HEK293 (cell line): Measurements from ENCODE around the gene KCNJ14.

Source experiments
- CTCF ChIA-PET: fragments of 350-600 bp; formaldehyde crosslinking; extraction: SDS; loops from one replicate; lab custom pipeline; 2021; ENCODE audit warnings: antibody characterized with exemption; lab: Yijun Ruan, JAX
- POLR2A ChIA-PET: fragments of 300-600 bp; formaldehyde crosslinking; extraction: SDS; loops from one replicate; lab custom pipeline; 2020; ENCODE audit warnings: antibody characterized with exemption, inconsistent platforms; lab: Yijun Ruan, JAX
- H3K27ac ChIP-seq: fragments of 200-500 bp; sonication (Bioruptor generic); 2 replicates; pipeline ENCODE4 v1.5.1; 2014; ENCODE audit warnings: low read depth, low read length, control low read depth, inconsistent platforms; ENCODE audit errors: extremely low read depth
- H3K36me3 ChIP-seq, 2 experiments: fragments of 200-500 bp in 1 of 2; sonication (Bioruptor generic) in 1 of 2; 1 replicate in 1 of 2; 2 replicates in 1 of 2; pipeline ENCODE4 v1.5.1; 2014 to 2017; ENCODE audit warnings: inconsistent platforms in 2 of 2, low read length in 2 of 2; ENCODE audit not compliant: control insufficient read depth in 2 of 2, insufficient read depth in 1 of 2
- H3K4me1 ChIP-seq: fragments of 200-500 bp; sonication (Bioruptor generic); 2 replicates; pipeline ENCODE4 v1.5.1; 2014; ENCODE audit warnings: mild to moderate bottlenecking, low read length, inconsistent platforms; ENCODE audit not compliant: control insufficient read depth, insufficient read depth
- H3K4me3 ChIP-seq: 2 replicates; pipeline ENCODE4 v1.5.1; 2011; ENCODE audit warnings: low read depth, mild to moderate bottlenecking, control low read depth, low read length, moderate library complexity
- H3K9me3 ChIP-seq: fragments of 200-500 bp; sonication (Bioruptor generic); 2 replicates; pipeline ENCODE4 v1.5.1; 2014; ENCODE audit warnings: low read depth, low read length, inconsistent platforms; ENCODE audit not compliant: control insufficient read depth, insufficient read depth
- GLIS1 ChIP-seq: fragments of 450-650 bp; formaldehyde crosslinking; IDR thresholded peaks from 2 replicates; pipeline ENCODE4 v1.5.1; 2016; ENCODE audit warnings: missing biosample characterization, missing genetic modification characterization
- GLIS2 ChIP-seq: fragments of 450-650 bp; formaldehyde crosslinking; IDR thresholded peaks from 2 replicates; pipeline ENCODE4 v1.5.1; 2016; ENCODE audit warnings: missing biosample characterization, missing genetic modification characterization
- SALL2 ChIP-seq: fragments of 450-650 bp; formaldehyde crosslinking; IDR thresholded peaks from 2 replicates; pipeline ENCODE4 v1.5.0; 2017; ENCODE audit warnings: missing biosample characterization, mild to moderate bottlenecking, missing genetic modification characterization, borderline replicate concordance
- SCRT1 ChIP-seq: fragments of 450-650 bp; formaldehyde crosslinking; IDR thresholded peaks from 2 replicates; pipeline ENCODE4 v1.5.1; 2016; ENCODE audit warnings: missing biosample characterization, missing genetic modification characterization, borderline replicate concordance
- SETDB1 ChIP-seq: IDR thresholded peaks from one replicate; pipeline ENCODE4 v1.6.1; 2017; ENCODE audit warnings: mild to moderate bottlenecking, low read length, moderate library complexity, mixed read lengths; ENCODE audit not compliant: insufficient read length
- ZFP37 ChIP-seq: fragments of 450-650 bp; formaldehyde crosslinking; IDR thresholded peaks from 2 replicates; pipeline ENCODE4 v1.5.1; 2016; ENCODE audit warnings: missing biosample characterization, missing genetic modification characterization
- ZIC2 ChIP-seq: fragments of 450-650 bp; formaldehyde crosslinking; IDR thresholded peaks from 2 replicates; pipeline ENCODE4 v1.5.1; 2016; ENCODE audit warnings: missing biosample characterization, missing genetic modification characterization
- ZNF184 ChIP-seq: fragments of 450-650 bp; IDR thresholded peaks from 2 replicates; pipeline ENCODE4 v1.5.1; 2018; ENCODE audit warnings: missing biosample characterization, mild to moderate bottlenecking, missing genetic modification characterization
- ZNF341 ChIP-seq: fragments of 450-650 bp; formaldehyde crosslinking; IDR thresholded peaks from 2 replicates; pipeline ENCODE4; 2016; ENCODE audit warnings: low read depth, missing biosample characterization, missing genetic modification characterization
- ZNF350 ChIP-seq: fragments of 450-650 bp; formaldehyde crosslinking; IDR thresholded peaks from 2 replicates; pipeline ENCODE4 v1.5.0; 2017; ENCODE audit warnings: missing biosample characterization, mild to moderate bottlenecking, missing genetic modification characterization
- TF ChIP-seq, protein P1 (sequence below): IDR thresholded peaks from 2 replicates; pipeline ENCODE4 v1.6.1; 2011; ENCODE audit warnings: mild to moderate bottlenecking, low read depth, low read length, borderline replicate concordance
- TF ChIP-seq, protein P2 (sequence below): fragments of 450-650 bp; formaldehyde crosslinking; IDR thresholded peaks from 2 replicates; pipeline ENCODE4 v1.5.1; 2016; ENCODE audit warnings: missing biosample characterization, missing genetic modification characterization
- TF ChIP-seq, protein P3 (sequence below): fragments of 450-650 bp; formaldehyde crosslinking; IDR thresholded peaks from 2 replicates; pipeline ENCODE4 v1.5.1; 2016; ENCODE audit warnings: missing biosample characterization, missing genetic modification characterization
- TF ChIP-seq, protein P4 (sequence below): fragments of 450-650 bp; formaldehyde crosslinking; IDR thresholded peaks from 2 replicates; pipeline ENCODE4 v1.5.1; 2016; ENCODE audit warnings: missing biosample characterization, missing genetic modification characterization
- TF ChIP-seq, protein P5 (sequence below): fragments of 450-650 bp; formaldehyde crosslinking; IDR thresholded peaks from 2 replicates; pipeline ENCODE4 v1.5.1; 2017; ENCODE audit warnings: missing biosample characterization, mild to moderate bottlenecking, missing genetic modification characterization, moderate library complexity

Gene KCNJ14

DNA sequence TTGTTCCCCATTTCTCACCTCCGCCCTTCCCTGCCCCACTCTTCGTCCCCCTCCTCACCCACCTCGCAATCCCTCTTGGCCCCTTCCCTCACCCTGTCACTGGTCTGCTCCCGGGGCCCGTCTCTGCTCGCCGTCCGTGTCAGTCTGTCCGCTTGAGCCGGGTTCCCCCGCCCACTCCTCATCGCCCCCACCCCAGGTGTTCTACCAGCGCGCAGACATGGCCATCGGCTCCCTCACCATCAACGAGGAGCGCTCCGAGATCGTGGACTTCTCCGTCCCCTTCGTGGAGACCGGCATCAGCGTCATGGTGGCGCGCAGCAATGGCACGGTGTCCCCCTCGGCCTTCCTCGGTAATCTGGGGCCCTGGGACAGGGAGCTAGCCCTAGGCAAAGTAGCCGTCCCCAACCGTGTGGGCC lies 39.6 kb upstream of the KCNJ14 start:
- CTCF ChIA-PET: interaction anchor here (1.6 kb wide), 1 partner anchor 24 kb away, joined by 4 read pairs; the partner anchor contains the start of gene KDELR1
- TF ChIP-seq, protein P1, sequence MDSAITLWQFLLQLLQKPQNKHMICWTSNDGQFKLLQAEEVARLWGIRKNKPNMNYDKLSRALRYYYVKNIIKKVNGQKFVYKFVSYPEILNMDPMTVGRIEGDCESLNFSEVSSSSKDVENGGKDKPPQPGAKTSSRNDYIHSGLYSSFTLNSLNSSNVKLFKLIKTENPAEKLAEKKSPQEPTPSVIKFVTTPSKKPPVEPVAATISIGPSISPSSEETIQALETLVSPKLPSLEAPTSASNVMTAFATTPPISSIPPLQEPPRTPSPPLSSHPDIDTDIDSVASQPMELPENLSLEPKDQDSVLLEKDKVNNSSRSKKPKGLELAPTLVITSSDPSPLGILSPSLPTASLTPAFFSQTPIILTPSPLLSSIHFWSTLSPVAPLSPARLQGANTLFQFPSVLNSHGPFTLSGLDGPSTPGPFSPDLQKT: no peak
- TF ChIP-seq, all 188 proteins: peak for 0
- Histone ChIP-seq H3K36me3 (no peaks in the 10 kb centered on the region), H3K4me1 (peaks cover 8% of the 10 kb centered on the region; the same call in 1 of the 2 replicates), H3K4me3 (no peak overlapping the region), H3K27ac (no peak overlapping the region), H3K9me3 (no peaks in the 10 kb centered on the region)
- POLR2A ChIA-PET: interaction anchor here (1.3 kb wide), 1 partner anchor 52 kb away, joined by 3 read pairs; the partner anchor contains the start of gene TMEM143

DNA sequence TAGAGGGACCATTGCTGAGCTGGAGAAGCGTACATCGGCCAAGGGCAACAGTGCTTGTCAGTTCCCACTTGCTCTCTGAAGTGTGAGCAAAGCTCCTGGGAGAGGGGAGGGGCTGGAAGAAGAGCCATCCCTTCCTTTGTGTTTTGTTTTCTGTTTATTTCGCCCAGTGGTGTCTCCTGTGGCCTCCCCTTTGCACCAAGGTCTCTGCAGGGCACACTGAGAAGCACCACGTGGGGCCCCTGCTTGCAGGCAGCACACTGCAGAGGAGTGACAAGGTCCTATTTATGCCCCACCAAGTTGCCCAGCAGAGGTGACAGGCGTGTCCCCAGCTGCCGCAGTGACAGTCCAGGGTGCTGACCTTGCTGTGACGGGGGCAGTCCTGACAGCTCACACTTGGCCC lies 38.0 kb upstream of the KCNJ14 start:
- Histone ChIP-seq H3K36me3 (no peaks in the 10 kb centered on the region), H3K9me3 (no peaks in the 10 kb centered on the region), H3K4me1 (peaks cover 8% of the 10 kb centered on the region; the same call in 1 of the 2 replicates), H3K4me3 (no peak overlapping the region), H3K27ac (no peak overlapping the region)
- CTCF ChIA-PET: interaction anchor here (1.1 to 1.6 kb wide), 2 partner anchors 26 to 171 kb away, joined by 4 read pairs; partner anchors contain the start of gene KDELR1
- POLR2A ChIA-PET: no interaction called here
- no peak for TF ChIP-seq SETDB1
- TF ChIP-seq ZNF341 (tag by site-specific recombination): peak; percentile 38; the same call in 1 of the 2 replicates
- peak; percentile 40 for TF ChIP-seq GLIS1 (tag by site-specific recombination)
- TF ChIP-seq ZNF184 (tag by site-specific recombination): no peak
- peak; percentile 83 for TF ChIP-seq ZIC2
- TF ChIP-seq, protein P2, sequence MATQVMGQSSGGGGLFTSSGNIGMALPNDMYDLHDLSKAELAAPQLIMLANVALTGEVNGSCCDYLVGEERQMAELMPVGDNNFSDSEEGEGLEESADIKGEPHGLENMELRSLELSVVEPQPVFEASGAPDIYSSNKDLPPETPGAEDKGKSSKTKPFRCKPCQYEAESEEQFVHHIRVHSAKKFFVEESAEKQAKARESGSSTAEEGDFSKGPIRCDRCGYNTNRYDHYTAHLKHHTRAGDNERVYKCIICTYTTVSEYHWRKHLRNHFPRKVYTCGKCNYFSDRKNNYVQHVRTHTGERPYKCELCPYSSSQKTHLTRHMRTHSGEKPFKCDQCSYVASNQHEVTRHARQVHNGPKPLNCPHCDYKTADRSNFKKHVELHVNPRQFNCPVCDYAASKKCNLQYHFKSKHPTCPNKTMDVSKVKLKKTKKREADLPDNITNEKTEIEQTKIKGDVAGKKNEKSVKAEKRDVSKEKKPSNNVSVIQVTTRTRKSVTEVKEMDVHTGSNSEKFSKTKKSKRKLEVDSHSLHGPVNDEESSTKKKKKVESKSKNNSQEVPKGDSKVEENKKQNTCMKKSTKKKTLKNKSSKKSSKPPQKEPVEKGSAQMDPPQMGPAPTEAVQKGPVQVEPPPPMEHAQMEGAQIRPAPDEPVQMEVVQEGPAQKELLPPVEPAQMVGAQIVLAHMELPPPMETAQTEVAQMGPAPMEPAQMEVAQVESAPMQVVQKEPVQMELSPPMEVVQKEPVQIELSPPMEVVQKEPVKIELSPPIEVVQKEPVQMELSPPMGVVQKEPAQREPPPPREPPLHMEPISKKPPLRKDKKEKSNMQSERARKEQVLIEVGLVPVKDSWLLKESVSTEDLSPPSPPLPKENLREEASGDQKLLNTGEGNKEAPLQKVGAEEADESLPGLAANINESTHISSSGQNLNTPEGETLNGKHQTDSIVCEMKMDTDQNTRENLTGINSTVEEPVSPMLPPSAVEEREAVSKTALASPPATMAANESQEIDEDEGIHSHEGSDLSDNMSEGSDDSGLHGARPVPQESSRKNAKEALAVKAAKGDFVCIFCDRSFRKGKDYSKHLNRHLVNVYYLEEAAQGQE: peak; percentile 13; the same call in 1 of the 2 replicates

DNA sequence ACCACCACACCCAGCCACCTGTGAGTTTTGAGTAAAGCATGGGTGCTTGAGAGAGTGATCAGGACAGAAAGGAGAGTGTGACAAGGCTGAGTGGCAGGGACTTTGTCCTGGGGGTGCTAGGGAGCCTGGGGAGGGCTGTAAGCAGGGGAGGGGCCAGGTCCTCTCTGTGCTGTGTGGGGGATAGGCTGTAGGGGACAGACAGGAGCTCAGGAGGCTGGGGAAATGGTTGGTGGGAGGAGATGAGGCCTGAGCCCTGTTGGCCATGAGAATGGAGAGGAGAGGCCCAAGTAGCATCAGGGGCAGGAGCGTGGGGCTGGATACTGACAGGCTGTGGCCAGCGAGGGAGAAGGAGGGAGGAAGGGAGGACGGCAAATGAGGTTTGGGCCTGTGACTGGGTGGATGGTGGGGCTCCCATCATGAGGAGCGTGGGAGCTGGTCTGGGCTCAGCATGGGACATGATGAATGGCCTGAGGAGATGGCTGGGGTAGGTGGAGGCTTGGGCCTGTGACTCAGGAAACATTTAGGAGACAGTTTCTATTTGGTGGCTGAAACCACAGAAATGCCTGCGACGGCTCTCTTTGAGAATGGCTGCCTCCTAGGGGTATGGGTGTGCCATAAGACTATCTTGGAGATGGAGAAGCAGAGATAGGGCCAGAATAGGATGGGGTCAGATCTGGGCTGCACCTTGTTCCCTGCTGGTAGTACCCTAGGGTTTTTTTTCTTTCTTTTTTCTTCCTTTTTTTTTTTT lies 36.9 kb upstream of the KCNJ14 start:
- Histone ChIP-seq H3K36me3 (no peaks in the 10 kb centered on the region), H3K4me1 (peaks cover 8% of the 10 kb centered on the region; the same call in 1 of the 2 replicates), H3K4me3 (no peak overlapping the region), H3K9me3 (no peaks in the 10 kb centered on the region), H3K27ac (0 out of 2 replicates have a peak overlapping the region, but pooled peaks have one; percentile 14)
- ChIA-PET POLR2A (interaction anchor here (1.0 to 1.4 kb wide), 2 partner anchors 27 to 55 kb away, joined by 3 read pairs; partner anchors contain the start of genes KDELR1, SYNGR4 and TMEM143), CTCF (interaction anchor here (1.1 kb wide), 1 partner anchor 170 kb away, joined by 4 read pairs; no protein-coding TSS in a partner anchor)
- TF ChIP-seq, protein P3, sequence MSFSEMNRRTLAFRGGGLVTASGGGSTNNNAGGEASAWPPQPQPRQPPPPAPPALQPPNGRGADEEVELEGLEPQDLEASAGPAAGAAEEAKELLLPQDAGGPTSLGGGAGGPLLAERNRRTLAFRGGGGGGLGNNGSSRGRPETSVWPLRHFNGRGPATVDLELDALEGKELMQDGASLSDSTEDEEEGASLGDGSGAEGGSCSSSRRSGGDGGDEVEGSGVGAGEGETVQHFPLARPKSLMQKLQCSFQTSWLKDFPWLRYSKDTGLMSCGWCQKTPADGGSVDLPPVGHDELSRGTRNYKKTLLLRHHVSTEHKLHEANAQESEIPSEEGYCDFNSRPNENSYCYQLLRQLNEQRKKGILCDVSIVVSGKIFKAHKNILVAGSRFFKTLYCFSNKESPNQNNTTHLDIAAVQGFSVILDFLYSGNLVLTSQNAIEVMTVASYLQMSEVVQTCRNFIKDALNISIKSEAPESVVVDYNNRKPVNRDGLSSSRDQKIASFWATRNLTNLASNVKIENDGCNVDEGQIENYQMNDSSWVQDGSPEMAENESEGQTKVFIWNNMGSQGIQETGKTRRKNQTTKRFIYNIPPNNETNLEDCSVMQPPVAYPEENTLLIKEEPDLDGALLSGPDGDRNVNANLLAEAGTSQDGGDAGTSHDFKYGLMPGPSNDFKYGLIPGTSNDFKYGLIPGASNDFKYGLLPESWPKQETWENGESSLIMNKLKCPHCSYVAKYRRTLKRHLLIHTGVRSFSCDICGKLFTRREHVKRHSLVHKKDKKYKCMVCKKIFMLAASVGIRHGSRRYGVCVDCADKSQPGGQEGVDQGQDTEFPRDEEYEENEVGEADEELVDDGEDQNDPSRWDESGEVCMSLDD (tag by site-specific recombination): no peak
- TF ChIP-seq, protein P4, sequence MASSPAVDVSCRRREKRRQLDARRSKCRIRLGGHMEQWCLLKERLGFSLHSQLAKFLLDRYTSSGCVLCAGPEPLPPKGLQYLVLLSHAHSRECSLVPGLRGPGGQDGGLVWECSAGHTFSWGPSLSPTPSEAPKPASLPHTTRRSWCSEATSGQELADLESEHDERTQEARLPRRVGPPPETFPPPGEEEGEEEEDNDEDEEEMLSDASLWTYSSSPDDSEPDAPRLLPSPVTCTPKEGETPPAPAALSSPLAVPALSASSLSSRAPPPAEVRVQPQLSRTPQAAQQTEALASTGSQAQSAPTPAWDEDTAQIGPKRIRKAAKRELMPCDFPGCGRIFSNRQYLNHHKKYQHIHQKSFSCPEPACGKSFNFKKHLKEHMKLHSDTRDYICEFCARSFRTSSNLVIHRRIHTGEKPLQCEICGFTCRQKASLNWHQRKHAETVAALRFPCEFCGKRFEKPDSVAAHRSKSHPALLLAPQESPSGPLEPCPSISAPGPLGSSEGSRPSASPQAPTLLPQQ (tag by site-specific recombination): no peak
- TF ChIP-seq ZNF350 (tag by site-specific recombination): no peak
- TF ChIP-seq SALL2: no peak
- TF ChIP-seq GLIS2 (tag by site-specific recombination): 0 out of 2 replicates have a peak, but pooled peaks have one; percentile 20
- TF ChIP-seq SCRT1 (tag by site-specific recombination): no peak
- TF ChIP-seq, protein P5, sequence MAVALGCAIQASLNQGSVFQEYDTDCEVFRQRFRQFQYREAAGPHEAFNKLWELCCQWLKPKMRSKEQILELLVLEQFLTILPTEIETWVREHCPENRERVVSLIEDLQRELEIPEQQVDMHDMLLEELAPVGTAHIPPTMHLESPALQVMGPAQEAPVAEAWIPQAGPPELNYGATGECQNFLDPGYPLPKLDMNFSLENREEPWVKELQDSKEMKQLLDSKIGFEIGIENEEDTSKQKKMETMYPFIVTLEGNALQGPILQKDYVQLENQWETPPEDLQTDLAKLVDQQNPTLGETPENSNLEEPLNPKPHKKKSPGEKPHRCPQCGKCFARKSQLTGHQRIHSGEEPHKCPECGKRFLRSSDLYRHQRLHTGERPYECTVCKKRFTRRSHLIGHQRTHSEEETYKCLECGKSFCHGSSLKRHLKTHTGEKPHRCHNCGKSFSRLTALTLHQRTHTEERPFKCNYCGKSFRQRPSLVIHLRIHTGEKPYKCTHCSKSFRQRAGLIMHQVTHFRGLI (tag by site-specific recombination): peak; percentile 49; the same call in 1 of the 2 replicates
- TF ChIP-seq ZFP37 (tag by site-specific recombination): no peak
